ENCODE results near the gene ANK2. TPM values are rescaled to one million over a fixed set of nuclear protein-coding genes. Genes with fewer than 3 reads are reported as not detected.

The ANK2 gene
- total and polyA plus RNA-seq, 2 experiments from 2014 or later, result 10.9 to 25.9 TPM

- WGBS, 2 experiments (ENCODE audit: low coverage in 1 of 2, low lambda C conversion rate in 2 of 2, missing lambda C conversion rate in 2 of 2), result 64 to 71% methylated on average over 4 of the region's 4 CpGs
- no peak overlapping the region for H3K27ac ChIP-seq
- in situ Hi-C loops (cut with MboI), result loop anchor here (10.0 to 25.0 kb wide), 2 partner anchors 186 to 1278 kb away; no protein-coding TSS in a partner anchor
- no peaks in the 10 kb centered on the region for H3K27me3 ChIP-seq (replicated peaks; ENCODE audit: insufficient read depth)
- no peak overlapping the region for H3K4me2 ChIP-seq (ENCODE audit: unreplicated experiment)
- no peak for DNase-seq
- no peak overlapping the region for H2AFZ ChIP-seq
- H3K4me3 ChIP-seq, result no peak overlapping the region
- no peaks in the 10 kb centered on the region for H3F3A ChIP-seq (ENCODE audit: insufficient read depth)
- H3K9me3 ChIP-seq (ENCODE audit: low read depth), result no peaks in the 10 kb centered on the region
- H3K36me3 ChIP-seq (ENCODE audit: low read depth), result no peaks in the 10 kb centered on the region
- no peak overlapping the region for H3K9ac ChIP-seq
- H3K9me2 ChIP-seq (ENCODE audit: insufficient read depth), result no peaks in the 10 kb centered on the region
- no peaks in the 10 kb centered on the region for H4K20me1 ChIP-seq (ENCODE audit: insufficient read depth)
- no peaks in the 10 kb centered on the region for H3K4me1 ChIP-seq (ENCODE audit: insufficient read depth)
- no peaks in the 10 kb centered on the region for H3K79me2 ChIP-seq (ENCODE audit: insufficient read depth)
- TF ChIP-seq EZH2phosphoT487 (IDR thresholded peaks at IDR 0.05; ENCODE audit: insufficient read depth, low read depth) (no peak), EZH2 (IDR thresholded peaks at IDR 0.05; ENCODE audit: insufficient read depth, poor library complexity, severe bottlenecking) (no peak)
Measured at GRCh38 chr4:113109106-113109718, 59.8 kb downstream of the ANK2 start.

GRCh38 chr4:113112338-113112978, 63.0 kb downstream of the ANK2 start:
- Histone ChIP-seq H3K9me2 (ENCODE audit: insufficient read depth) (no peaks in the 10 kb centered on the region), H3K9ac (no peak overlapping the region), H3K36me3 (ENCODE audit: low read depth) (no peaks in the 10 kb centered on the region), H4K20me1 (ENCODE audit: insufficient read depth) (no peaks in the 10 kb centered on the region), H3K4me2 (ENCODE audit: unreplicated experiment) (no peak overlapping the region), H3K27me3 (replicated peaks; ENCODE audit: insufficient read depth) (no peaks in the 10 kb centered on the region), H3K27ac (no peak overlapping the region), H2AFZ (no peak overlapping the region), H3K4me1 (ENCODE audit: insufficient read depth) (no peaks in the 10 kb centered on the region), H3K79me2 (ENCODE audit: insufficient read depth) (no peaks in the 10 kb centered on the region), H3K4me3 (no peak overlapping the region), H3K9me3 (ENCODE audit: low read depth) (no peaks in the 10 kb centered on the region), H3F3A (ENCODE audit: insufficient read depth) (no peaks in the 10 kb centered on the region)
- WGBS, 2 experiments (ENCODE audit: low coverage in 1 of 2, low lambda C conversion rate in 2 of 2, missing lambda C conversion rate in 2 of 2), result 79 to 83% methylated on average over 2 of the region's 2 CpGs
- no peak for DNase-seq
- in situ Hi-C loops (cut with MboI), result loop anchor here (10.0 to 25.0 kb wide), 2 partner anchors 162 to 1275 kb away; no protein-coding TSS in a partner anchor
- TF ChIP-seq EZH2 (IDR thresholded peaks at IDR 0.05; ENCODE audit: insufficient read depth, poor library complexity, severe bottlenecking), result no peak
- no peak for TF ChIP-seq EZH2phosphoT487 (IDR thresholded peaks at IDR 0.05; ENCODE audit: insufficient read depth, low read depth)

- H3K79me2 ChIP-seq (ENCODE audit: insufficient read depth), result no peaks in the 10 kb centered on the region
- no peaks in the 10 kb centered on the region for H3K36me3 ChIP-seq (ENCODE audit: low read depth)
- H3K27ac ChIP-seq, result no peak overlapping the region
- TF ChIP-seq EZH2 (IDR thresholded peaks at IDR 0.05; ENCODE audit: insufficient read depth, poor library complexity, severe bottlenecking) (no peak), EZH2phosphoT487 (IDR thresholded peaks at IDR 0.05; ENCODE audit: insufficient read depth, low read depth) (no peak)
- no peaks in the 10 kb centered on the region for H3K9me3 ChIP-seq (ENCODE audit: low read depth)
- no peaks in the 10 kb centered on the region for H3K4me1 ChIP-seq (ENCODE audit: insufficient read depth)
- H3K9me2 ChIP-seq (ENCODE audit: insufficient read depth), result no peaks in the 10 kb centered on the region
- H3K4me3 ChIP-seq, result no peak overlapping the region
- in situ Hi-C loops (cut with MboI), result loop anchor here (10.0 to 25.0 kb wide), 2 partner anchors 162 to 1274 kb away; no protein-coding TSS in a partner anchor
- H3K4me2 ChIP-seq (ENCODE audit: unreplicated experiment), result no peak overlapping the region
- no peak overlapping the region for H2AFZ ChIP-seq
- no peak overlapping the region for H3K9ac ChIP-seq
- WGBS, 2 experiments (ENCODE audit: low coverage in 1 of 2, low lambda C conversion rate in 2 of 2, missing lambda C conversion rate in 2 of 2), result 93 to 96% methylated on average over 2 of the region's 2 CpGs
- H4K20me1 ChIP-seq (ENCODE audit: insufficient read depth), result no peaks in the 10 kb centered on the region
- DNase-seq, result no peak
- H3F3A ChIP-seq (ENCODE audit: insufficient read depth), result no peaks in the 10 kb centered on the region
- H3K27me3 ChIP-seq (replicated peaks; ENCODE audit: insufficient read depth), result no peaks in the 10 kb centered on the region
Measured at GRCh38 chr4:113113151-113113550, 63.7 kb downstream of the ANK2 start.

- WGBS, 2 experiments (ENCODE audit: low coverage in 1 of 2, low lambda C conversion rate in 2 of 2, missing lambda C conversion rate in 2 of 2), result 90 to 94% methylated on average over 2 of the region's 2 CpGs
- no peak overlapping the region for H3K9ac ChIP-seq
- H3K4me2 ChIP-seq (ENCODE audit: unreplicated experiment), result no peak overlapping the region
Measured at GRCh38 chr4:113114884-113115283, 65.4 kb downstream of the ANK2 start.

More at GRCh38 chr4:113114884-113115283, 65.4 kb downstream of the ANK2 start:
- no peak overlapping the region for H2AFZ ChIP-seq
- no peak overlapping the region for H3K27ac ChIP-seq
- H3K27me3 ChIP-seq (replicated peaks; ENCODE audit: insufficient read depth), result no peaks in the 10 kb centered on the region
- H4K20me1 ChIP-seq (ENCODE audit: insufficient read depth), result no peaks in the 10 kb centered on the region
- no peaks in the 10 kb centered on the region for H3K4me1 ChIP-seq (ENCODE audit: insufficient read depth)
- H3K9me3 ChIP-seq (ENCODE audit: low read depth), result no peaks in the 10 kb centered on the region
- TF ChIP-seq EZH2phosphoT487 (IDR thresholded peaks at IDR 0.05; ENCODE audit: insufficient read depth, low read depth) (no peak), EZH2 (IDR thresholded peaks at IDR 0.05; ENCODE audit: insufficient read depth, poor library complexity, severe bottlenecking) (no peak)
- H3K36me3 ChIP-seq (ENCODE audit: low read depth), result no peaks in the 10 kb centered on the region
- DNase-seq, result no peak
- H3K9me2 ChIP-seq (ENCODE audit: insufficient read depth), result no peaks in the 10 kb centered on the region
- no peaks in the 10 kb centered on the region for H3K79me2 ChIP-seq (ENCODE audit: insufficient read depth)
- no peaks in the 10 kb centered on the region for H3F3A ChIP-seq (ENCODE audit: insufficient read depth)
- H3K4me3 ChIP-seq, result no peak overlapping the region
- in situ Hi-C loops (cut with MboI), result loop anchor here (10.0 to 25.0 kb wide), 2 partner anchors 160 to 1272 kb away; no protein-coding TSS in a partner anchor

All from GM23248 (cell line).